NCI-H226 (cell line): Measurements from ENCODE around the gene ARFIP1.
"Not testable (repeated sequence)": the region's sequence is repeated elsewhere in the genome, so short reads cannot be mapped to it uniquely, and the experiment has no call there.

Source experiments
- DNase-seq: peaks from one replicate; pipeline ENCODE4 v3.0.0-alpha.2; 2015

ARFIP1 gene

GRCh38 chr4:152848508-152848907 is 68.8 kb downstream of the ARFIP1 start:
- no peak for DNase-seq

- no peak for DNase-seq
Measured at GRCh38 chr4:152849350-152849749, 69.6 kb downstream of the ARFIP1 start.

- peak; percentile 43 for DNase-seq
Measured at GRCh38 chr4:152850377-152850776, 70.6 kb downstream of the ARFIP1 start.

GRCh38 chr4:152851226-152851625 is 71.5 kb downstream of the ARFIP1 start:
- no peak for DNase-seq

- DNase-seq = no peak
Measured at GRCh38 chr4:152853293-152853692, 73.5 kb downstream of the ARFIP1 start.

GRCh38 chr4:152854016-152854415 is 74.3 kb downstream of the ARFIP1 start:
- DNase-seq = not testable (repeated sequence)

- no peak for DNase-seq
Measured at GRCh38 chr4:152856960-152857359, 77.2 kb downstream of the ARFIP1 start.

GRCh38 chr4:152858934-152859333 is 79.2 kb downstream of the ARFIP1 start:
- DNase-seq = no peak

- peak; percentile 22 for DNase-seq
Measured at GRCh38 chr4:152860046-152860445, 80.3 kb downstream of the ARFIP1 start.

GRCh38 chr4:152862608-152863007 is 82.9 kb downstream of the ARFIP1 start:
- no peak for DNase-seq

- DNase-seq = no peak
Measured at GRCh38 chr4:152864361-152864760, 84.6 kb downstream of the ARFIP1 start.

GRCh38 chr4:152866432-152866993 is 86.8 kb downstream of the ARFIP1 start:
- DNase-seq = not testable (repeated sequence)

- DNase-seq = no peak
Measured at GRCh38 chr4:152870606-152871005, 90.9 kb downstream of the ARFIP1 start.

GRCh38 chr4:152875261-152875660 is 95.5 kb downstream of the ARFIP1 start:
- no peak for DNase-seq

- DNase-seq = no peak
Measured at GRCh38 chr4:152877868-152878267, 98.1 kb downstream of the ARFIP1 start.

- DNase-seq = no peak
Measured at GRCh38 chr4:152880263-152880662, 100.5 kb downstream of the ARFIP1 start.

- DNase-seq = no peak
Measured at GRCh38 chr4:152881974-152882373, 102.2 kb downstream of the ARFIP1 start.

- no peak for DNase-seq
Measured at GRCh38 chr4:152885185-152885584, 105.4 kb downstream of the ARFIP1 start.

GRCh38 chr4:152886201-152886600 is 106.4 kb downstream of the ARFIP1 start:
- DNase-seq = no peak

- no peak for DNase-seq
Measured at GRCh38 chr4:152887981-152888380, 108.2 kb downstream of the ARFIP1 start.

GRCh38 chr4:152892974-152893373 is 113.2 kb downstream of the ARFIP1 start:
- no peak for DNase-seq

GRCh38 chr4:152894673-152895072 is 114.9 kb downstream of the ARFIP1 start:
- peak; percentile 70 for DNase-seq

GRCh38 chr4:152896811-152897210 is 117.1 kb downstream of the ARFIP1 start:
- no peak for DNase-seq

- not testable (repeated sequence) for DNase-seq
Measured at GRCh38 chr4:152898133-152898532, 118.4 kb downstream of the ARFIP1 start.

- no peak for DNase-seq
Measured at GRCh38 chr4:152898606-152899005, 118.9 kb downstream of the ARFIP1 start.

GRCh38 chr4:152900395-152900794 is 120.6 kb downstream of the ARFIP1 start:
- no peak for DNase-seq
